ENCODE results near the gene MACROD2. TPM values are rescaled to one million over a fixed set of nuclear protein-coding genes. Genes with fewer than 3 reads are reported as not detected.
A peak's percentile ranks its signal among the peaks of the same experiment; 100 is the strongest.

Gene MACROD2
- polyA plus RNA-seq, 4 donors, result 1.00 to 4.8 (median 1.4) TPM

GRCh38 chr20:14117768-14118167 is 122.5 kb downstream of the MACROD2 start:
- no peak overlapping the region for H3K4me3 ChIP-seq (ENCODE audit: low read depth in 1 of 3, low read length in 3 of 3)
- H3K27me3 ChIP-seq (ENCODE audit: control insufficient read depth in 3 of 3, insufficient read depth in 3 of 3, low read length in 3 of 3), result no peaks in the 10 kb centered on the region
- FAIRE-seq, result no peak
- DNase-seq, result no peak
- H3K4me1 ChIP-seq (ENCODE audit: control insufficient read depth in 3 of 3, insufficient read depth in 2 of 3, low read depth in 1 of 3, low read length in 2 of 3), result no peaks in the 10 kb centered on the region
- H3K36me3 ChIP-seq (ENCODE audit: control insufficient read depth in 3 of 3, insufficient read depth in 2 of 3, low read depth in 1 of 3, low read length in 3 of 3), result no peaks in the 10 kb centered on the region
- no peaks in the 10 kb centered on the region for H3K9me3 ChIP-seq (ENCODE audit: control insufficient read depth in 2 of 2, insufficient read depth in 1 of 2, low read depth in 1 of 2, low read length in 1 of 2)
- 45 to 58% (median 57%) methylated on average over 2 of the region's 2 CpGs for WGBS, 3 donors
- H3K27ac ChIP-seq (ENCODE audit: low read depth in 1 of 3, low read length in 2 of 3), result no peak overlapping the region

GRCh38 chr20:14126856-14127255 is 131.5 kb downstream of the MACROD2 start:
- Histone ChIP-seq H3K36me3 (ENCODE audit: control insufficient read depth in 3 of 3, insufficient read depth in 2 of 3, low read depth in 1 of 3, low read length in 3 of 3) (no peaks in the 10 kb centered on the region), H3K4me3 (ENCODE audit: low read depth in 1 of 3, low read length in 3 of 3) (no peak overlapping the region), H3K4me1 (ENCODE audit: control insufficient read depth in 3 of 3, insufficient read depth in 2 of 3, low read depth in 1 of 3, low read length in 2 of 3) (no peaks in the 10 kb centered on the region), H3K27ac (ENCODE audit: low read depth in 1 of 3, low read length in 2 of 3) (no peak overlapping the region), H3K9me3 (ENCODE audit: control insufficient read depth in 2 of 2, insufficient read depth in 1 of 2, low read depth in 1 of 2, low read length in 1 of 2) (no peaks in the 10 kb centered on the region), H3K27me3 (ENCODE audit: control insufficient read depth in 3 of 3, insufficient read depth in 3 of 3, low read length in 3 of 3) (no peaks in the 10 kb centered on the region)
- 39 to 49% (median 41%) methylated on average over 2 of the region's 2 CpGs for WGBS, 3 donors
- no peak for DNase-seq
- no peak for FAIRE-seq

GRCh38 chr20:14127514-14128223 is 132.4 kb downstream of the MACROD2 start:
- no peak for FAIRE-seq

DNA sequence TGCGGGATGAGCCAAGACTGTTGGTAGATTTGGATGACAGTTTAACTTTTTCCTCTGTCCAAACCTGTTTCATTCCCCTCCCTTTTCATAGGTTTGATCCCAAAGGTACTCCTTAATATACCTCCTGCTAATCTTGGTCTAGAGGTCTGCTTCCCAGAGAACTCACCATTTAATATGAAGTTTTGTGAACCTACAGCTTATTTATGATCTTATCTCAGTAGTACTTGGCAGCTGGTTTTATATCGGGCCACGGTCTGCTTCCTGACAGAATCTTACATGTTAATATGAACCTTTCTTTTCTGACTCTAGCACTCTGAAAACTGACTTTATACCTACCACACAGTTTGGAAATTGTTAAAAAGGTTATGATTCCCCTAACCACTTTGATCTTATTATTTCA is 138.7 kb downstream of the MACROD2 start:
- FAIRE-seq (no peak), DNase-seq (no peak)
- WGBS, 3 donors, result 89 to 94% (median 91%) methylated on average over 3 of the region's 3 CpGs
- H3K27me3 ChIP-seq (ENCODE audit: control insufficient read depth in 3 of 3, insufficient read depth in 3 of 3, low read length in 3 of 3), result no peaks in the 10 kb centered on the region
- no peaks in the 10 kb centered on the region for H3K36me3 ChIP-seq (ENCODE audit: control insufficient read depth in 3 of 3, insufficient read depth in 2 of 3, low read depth in 1 of 3, low read length in 3 of 3)
- no peak overlapping the region for H3K27ac ChIP-seq (ENCODE audit: low read depth in 1 of 3, low read length in 2 of 3)
- H3K9me3 ChIP-seq (ENCODE audit: control insufficient read depth in 2 of 2, insufficient read depth in 1 of 2, low read depth in 1 of 2, low read length in 1 of 2), result peaks cover 0 to 6% of the 10 kb centered on the region in 2 donors
- no peak overlapping the region for H3K4me3 ChIP-seq (ENCODE audit: low read depth in 1 of 3, low read length in 3 of 3)
- no peaks in the 10 kb centered on the region for H3K4me1 ChIP-seq (ENCODE audit: control insufficient read depth in 3 of 3, insufficient read depth in 2 of 3, low read depth in 1 of 3, low read length in 2 of 3)

More at GRCh38 chr20:14127514-14128223, 132.4 kb downstream of the MACROD2 start:
- Histone ChIP-seq H3K27ac (ENCODE audit: low read depth in 1 of 3, low read length in 2 of 3) (no peak overlapping the region), H3K4me1 (ENCODE audit: control insufficient read depth in 3 of 3, insufficient read depth in 2 of 3, low read depth in 1 of 3, low read length in 2 of 3) (no peaks in the 10 kb centered on the region), H3K27me3 (ENCODE audit: control insufficient read depth in 3 of 3, insufficient read depth in 3 of 3, low read length in 3 of 3) (no peaks in the 10 kb centered on the region), H3K4me3 (ENCODE audit: low read depth in 1 of 3, low read length in 3 of 3) (no peak overlapping the region), H3K36me3 (ENCODE audit: control insufficient read depth in 3 of 3, insufficient read depth in 2 of 3, low read depth in 1 of 3, low read length in 3 of 3) (no peaks in the 10 kb centered on the region), H3K9me3 (ENCODE audit: control insufficient read depth in 2 of 2, insufficient read depth in 1 of 2, low read depth in 1 of 2, low read length in 1 of 2) (no peaks in the 10 kb centered on the region)
- 53 to 63% (median 54%) methylated on average over 2 of the region's 2 CpGs for WGBS, 3 donors
- no peak for DNase-seq

- 14 to 20% (median 15%) methylated on average over 5 of the region's 5 CpGs for WGBS, 3 donors
These were observed 146.9 kb downstream of the MACROD2 start for GRCh38 chr20:14142171-14142570.

DNA sequence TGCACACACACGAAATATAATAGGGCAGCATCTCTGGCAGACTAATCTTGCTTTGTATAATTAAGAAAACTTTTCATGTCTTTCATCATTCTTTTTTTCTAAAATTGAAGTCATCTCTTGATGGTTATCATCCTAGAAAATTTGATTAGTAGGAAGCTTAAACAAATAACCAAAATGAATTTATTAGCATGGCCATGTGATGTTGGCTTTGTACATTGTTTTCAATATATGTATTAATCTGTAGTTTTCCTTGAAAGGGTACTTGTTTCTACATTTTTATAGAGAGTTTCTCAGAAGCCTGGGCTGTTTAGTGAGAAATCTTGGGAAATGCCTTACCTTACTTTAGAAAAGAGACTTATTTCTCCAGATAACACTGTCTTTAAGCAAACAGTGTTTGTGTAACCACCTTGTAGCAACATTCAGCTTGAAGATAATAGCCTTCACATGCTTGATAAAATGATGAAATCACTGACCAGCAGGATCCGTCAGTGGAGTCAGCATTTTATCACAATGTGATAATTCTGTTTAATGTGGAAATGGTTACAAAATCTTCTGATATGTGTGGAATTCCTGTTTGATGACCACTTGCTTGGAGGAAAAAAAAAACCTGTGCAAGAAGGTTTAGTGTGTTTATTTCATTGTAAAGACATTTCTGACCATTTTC is 147.8 kb downstream of the MACROD2 start:
- H3K27ac ChIP-seq (ENCODE audit: low read depth in 1 of 3, low read length in 2 of 3), result peak overlapping the region in 1 of 3 donors; percentile 12
- DNase-seq, result peak in 1 of 2 donors; percentile 67

More at GRCh38 chr20:14142171-14142570, 146.9 kb downstream of the MACROD2 start:
- peak; percentile 38 to 83 for DNase-seq
- Histone ChIP-seq H3K36me3 (ENCODE audit: control insufficient read depth in 3 of 3, insufficient read depth in 2 of 3, low read depth in 1 of 3, low read length in 3 of 3) (no peaks in the 10 kb centered on the region), H3K4me3 (ENCODE audit: low read depth in 1 of 3, low read length in 3 of 3) (no peak overlapping the region), H3K4me1 (ENCODE audit: control insufficient read depth in 3 of 3, insufficient read depth in 2 of 3, low read depth in 1 of 3, low read length in 2 of 3) (peaks cover 0 to 8% (median 0%) of the 10 kb centered on the region in 3 donors), H3K27me3 (ENCODE audit: control insufficient read depth in 3 of 3, insufficient read depth in 3 of 3, low read length in 3 of 3) (no peaks in the 10 kb centered on the region), H3K27ac (ENCODE audit: low read depth in 1 of 3, low read length in 2 of 3) (no peak overlapping the region), H3K9me3 (ENCODE audit: control insufficient read depth in 2 of 2, insufficient read depth in 1 of 2, low read depth in 1 of 2, low read length in 1 of 2) (no peaks in the 10 kb centered on the region)
- FAIRE-seq, result no peak

DNA sequence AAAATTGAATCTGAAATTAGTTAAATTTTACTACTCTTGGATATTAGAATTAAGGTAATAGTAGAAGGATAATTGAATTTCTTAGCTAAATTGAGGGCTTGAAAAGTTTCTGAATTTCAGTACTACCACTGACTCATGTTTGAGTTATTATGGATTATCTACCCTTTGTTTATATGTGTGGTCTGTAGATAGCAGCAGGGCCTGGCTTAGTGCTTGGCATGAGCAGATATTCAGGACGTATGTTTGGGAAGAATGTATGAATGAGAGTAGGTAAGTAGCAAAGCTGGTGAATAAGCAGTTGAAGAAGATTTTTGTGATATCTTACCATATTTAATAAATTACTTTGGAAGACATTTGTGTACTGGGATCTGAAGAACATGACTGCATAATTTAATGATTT is 152.7 kb downstream of the MACROD2 start:
- WGBS, 3 donors, result 59 to 85% (median 63%) methylated on average over 1 of the region's 1 CpG
- no peaks in the 10 kb centered on the region for H3K27me3 ChIP-seq (ENCODE audit: control insufficient read depth in 3 of 3, insufficient read depth in 3 of 3, low read length in 3 of 3)
- no peak for FAIRE-seq
- no peaks in the 10 kb centered on the region for H3K36me3 ChIP-seq (ENCODE audit: control insufficient read depth in 3 of 3, insufficient read depth in 2 of 3, low read depth in 1 of 3, low read length in 3 of 3)
- no peak overlapping the region for H3K4me3 ChIP-seq (ENCODE audit: low read depth in 1 of 3, low read length in 3 of 3)
- no peak overlapping the region for H3K27ac ChIP-seq (ENCODE audit: low read depth in 1 of 3, low read length in 2 of 3)
- H3K9me3 ChIP-seq (ENCODE audit: control insufficient read depth in 2 of 2, insufficient read depth in 1 of 2, low read depth in 1 of 2, low read length in 1 of 2), result no peaks in the 10 kb centered on the region
- no peak for DNase-seq
- H3K4me1 ChIP-seq (ENCODE audit: control insufficient read depth in 3 of 3, insufficient read depth in 2 of 3, low read depth in 1 of 3, low read length in 2 of 3), result peaks cover 0 to 5% (median 0%) of the 10 kb centered on the region in 3 donors

More for the DNA sequence above, 147.8 kb downstream of the MACROD2 start:
- Histone ChIP-seq H3K4me1 (ENCODE audit: control insufficient read depth in 3 of 3, insufficient read depth in 2 of 3, low read depth in 1 of 3, low read length in 2 of 3) (peaks cover 0 to 8% (median 0%) of the 10 kb centered on the region in 3 donors), H3K9me3 (ENCODE audit: control insufficient read depth in 2 of 2, insufficient read depth in 1 of 2, low read depth in 1 of 2, low read length in 1 of 2) (no peaks in the 10 kb centered on the region), H3K36me3 (ENCODE audit: control insufficient read depth in 3 of 3, insufficient read depth in 2 of 3, low read depth in 1 of 3, low read length in 3 of 3) (no peaks in the 10 kb centered on the region), H3K27me3 (ENCODE audit: control insufficient read depth in 3 of 3, insufficient read depth in 3 of 3, low read length in 3 of 3) (no peaks in the 10 kb centered on the region), H3K4me3 (ENCODE audit: low read depth in 1 of 3, low read length in 3 of 3) (no peak overlapping the region)
- 48 to 49% (median 48%) methylated on average over 2 of the region's 2 CpGs for WGBS, 3 donors
- FAIRE-seq, result no peak

- Histone ChIP-seq H3K27me3 (ENCODE audit: control insufficient read depth in 3 of 3, insufficient read depth in 3 of 3, low read length in 3 of 3) (no peaks in the 10 kb centered on the region), H3K27ac (ENCODE audit: low read depth in 1 of 3, low read length in 2 of 3) (no peak overlapping the region), H3K9me3 (ENCODE audit: control insufficient read depth in 2 of 2, insufficient read depth in 1 of 2, low read depth in 1 of 2, low read length in 1 of 2) (no peaks in the 10 kb centered on the region), H3K4me1 (ENCODE audit: control insufficient read depth in 3 of 3, insufficient read depth in 2 of 3, low read depth in 1 of 3, low read length in 2 of 3) (no peaks in the 10 kb centered on the region), H3K36me3 (ENCODE audit: control insufficient read depth in 3 of 3, insufficient read depth in 2 of 3, low read depth in 1 of 3, low read length in 3 of 3) (no peaks in the 10 kb centered on the region), H3K4me3 (ENCODE audit: low read depth in 1 of 3, low read length in 3 of 3) (no peak overlapping the region)
- FAIRE-seq (no peak), DNase-seq (no peak)
- 64 to 74% (median 69%) methylated on average over 2 of the region's 2 CpGs for WGBS, 3 donors
These were observed 160.0 kb downstream of the MACROD2 start for GRCh38 chr20:14155361-14155760.
